Choroid plexus epithelial cell (primary cell): Measurements from ENCODE around the gene COL7A1.

Experiments used
- DNase-seq: peaks from one replicate; pipeline ENCODE4 v3.0.0-alpha.2; 2010; ENCODE audit warnings: low read depth
- H3K4me3 ChIP-seq: 2 replicates; pipeline ENCODE4 v1.5.1; 2011; ENCODE audit warnings: low read depth, mild to moderate bottlenecking, control low read depth, low read length, moderate library complexity
- CTCF ChIP-seq: conservative IDR thresholded peaks from 2 replicates; pipeline ENCODE4 v1.5.1; 2011; ENCODE audit warnings: low read depth, mild to moderate bottlenecking, control low read depth, inconsistent platforms, low read length, moderate library complexity

Gene COL7A1

GRCh38 chr3:48528754-48529153, 66.4 kb downstream of the COL7A1 start:
- no peak overlapping the region for H3K4me3 ChIP-seq
- TF ChIP-seq CTCF = no peak
- DNase-seq = peak; percentile 27

GRCh38 chr3:48528048-48528447, 67.1 kb downstream of the COL7A1 start:
- TF ChIP-seq CTCF = no peak
- DNase-seq = no peak
- H3K4me3 ChIP-seq = no peak overlapping the region

- no peak overlapping the region for H3K4me3 ChIP-seq
- DNase-seq = no peak
- no peak for TF ChIP-seq CTCF
These were observed 70.2 kb downstream of the COL7A1 start for GRCh38 chr3:48524970-48525369.

- DNase-seq = no peak
- no peak for TF ChIP-seq CTCF
- H3K4me3 ChIP-seq = no peak overlapping the region
These were observed 73.5 kb downstream of the COL7A1 start for GRCh38 chr3:48521635-48522034.

GRCh38 chr3:48519277-48519643, 75.9 kb downstream of the COL7A1 start:
- no peak for TF ChIP-seq CTCF
- no peak overlapping the region for H3K4me3 ChIP-seq
- no peak for DNase-seq

GRCh38 chr3:48518638-48519276, 76.4 kb downstream of the COL7A1 start:
- TF ChIP-seq CTCF = no peak
- no peak for DNase-seq
- no peak overlapping the region for H3K4me3 ChIP-seq

GRCh38 chr3:48518069-48518468, 77.1 kb downstream of the COL7A1 start:
- TF ChIP-seq CTCF = no peak
- DNase-seq = no peak
- H3K4me3 ChIP-seq = no peak overlapping the region
